HT-29 (cell line): Measurements from ENCODE around the gene KLRC3. TPM values are rescaled to one million over a fixed set of nuclear protein-coding genes. Genes with fewer than 3 reads are reported as not detected.
"Not testable (repeated sequence)": the region's sequence is repeated elsewhere in the genome, so short reads cannot be mapped to it uniquely, and the experiment has no call there.

ENCODE experiments used
- DNase-seq: peaks from one replicate; pipeline ENCODE4 v3.0.0-alpha.2; 2015; ENCODE audit warnings: low spot score
- total RNA-seq: library from RNA; depleted of rRNA; stranded (reverse); fragments of >200 nt; shearing (Covaris generic); gene quantifications from 2 replicates; pipeline ENCODE4 v1.2.3, GENCODE V29; 2014; rRNA removed

The KLRC3 gene
- 0.46 and 0.57 TPM in 2 replicates for total RNA-seq

GRCh38 chr12:10420334-10420733 is at the start of gene KLRC3:
Gene KLRC3 (minus strand): TSS chr12:10420595. CDS start chr12:10420550, 45 bp downstream.
- DNase-seq, result peak; percentile 31

- DNase-seq, result no peak
These were observed 49.3 kb upstream of the KLRC3 start for GRCh38 chr12:10469701-10470100.

GRCh38 chr12:10466311-10466710 is 45.9 kb upstream of the KLRC3 start:
- no peak for DNase-seq

GRCh38 chr12:10457760-10458159 is 37.4 kb upstream of the KLRC3 start:
- no peak for DNase-seq

- DNase-seq, result no peak
These were observed 36.5 kb upstream of the KLRC3 start for GRCh38 chr12:10456856-10457255.

GRCh38 chr12:10455766-10456165 is 35.4 kb upstream of the KLRC3 start:
- DNase-seq, result no peak

- no peak for DNase-seq
These were observed 34.1 kb upstream of the KLRC3 start for GRCh38 chr12:10454531-10454930.

- DNase-seq, result no peak
These were observed 32.8 kb upstream of the KLRC3 start, which contains the start of gene KLRC1 for GRCh38 chr12:10453156-10453555. Gene KLRC1 (minus strand): TSS chr12:10453377. CDS start chr12:10451156, 2,221 bp downstream.

GRCh38 chr12:10448236-10448635 is 27.8 kb upstream of the KLRC3 start:
- no peak for DNase-seq

- not testable (repeated sequence) for DNase-seq
These were observed 25.7 kb upstream of the KLRC3 start for GRCh38 chr12:10446052-10446451.

GRCh38 chr12:10441144-10441543 is 20.7 kb upstream of the KLRC3 start:
- not testable (repeated sequence) for DNase-seq

GRCh38 chr12:10439608-10440274 is 19.3 kb upstream of the KLRC3 start:
- DNase-seq, result peak; percentile 22

- DNase-seq, result not testable (repeated sequence)
These were observed 17.2 kb upstream of the KLRC3 start for GRCh38 chr12:10437601-10438000.

GRCh38 chr12:10435816-10436215 is 15.4 kb upstream of the KLRC3 start, which contains the start of gene KLRC2:
Gene KLRC2 (minus strand): TSS chr12:10436010. CDS start chr12:10435986, 24 bp downstream.
- peak; percentile 57 for DNase-seq

- DNase-seq, result not testable (repeated sequence)
These were observed 10.2 kb upstream of the KLRC3 start for GRCh38 chr12:10430623-10431022.

- not testable (repeated sequence) for DNase-seq
These were observed 5.5 kb upstream of the KLRC3 start for GRCh38 chr12:10425938-10426337.

- DNase-seq, result not testable (repeated sequence)
These were observed 4.0 kb upstream of the KLRC3 start for GRCh38 chr12:10424260-10424899.

GRCh38 chr12:10422159-10422558 is 1.8 kb upstream of the KLRC3 start:
- DNase-seq, result not testable (repeated sequence)

GRCh38 chr12:10409392-10409791 is 11.0 kb downstream of the KLRC3 start, which contains the start of gene KLRC4:
Gene KLRC4 (minus strand): TSS chr12:10409757. CDS start chr12:10409575, 182 bp downstream.
- DNase-seq, result no peak

GRCh38 chr12:10408842-10409241 is 11.6 kb downstream of the KLRC3 start:
- no peak for DNase-seq

GRCh38 chr12:10406725-10407124 is 13.7 kb downstream of the KLRC3 start:
- DNase-seq, result no peak

- DNase-seq, result no peak
These were observed 15.1 kb downstream of the KLRC3 start for GRCh38 chr12:10405294-10405693.

GRCh38 chr12:10404798-10405197 is 15.6 kb downstream of the KLRC3 start:
- DNase-seq, result no peak
